SKM-1 (cell line): ENCODE measurements around the gene TMEM81.

Experiments used
- DNase-seq: peaks from one replicate; lab custom pipeline; 2025; ENCODE audit not compliant: unreplicated experiment; lab: John Stamatoyannopoulos, UW

Gene TMEM81, protein sequence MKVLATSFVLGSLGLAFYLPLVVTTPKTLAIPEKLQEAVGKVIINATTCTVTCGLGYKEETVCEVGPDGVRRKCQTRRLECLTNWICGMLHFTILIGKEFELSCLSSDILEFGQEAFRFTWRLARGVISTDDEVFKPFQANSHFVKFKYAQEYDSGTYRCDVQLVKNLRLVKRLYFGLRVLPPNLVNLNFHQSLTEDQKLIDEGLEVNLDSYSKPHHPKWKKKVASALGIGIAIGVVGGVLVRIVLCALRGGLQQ

DNA sequence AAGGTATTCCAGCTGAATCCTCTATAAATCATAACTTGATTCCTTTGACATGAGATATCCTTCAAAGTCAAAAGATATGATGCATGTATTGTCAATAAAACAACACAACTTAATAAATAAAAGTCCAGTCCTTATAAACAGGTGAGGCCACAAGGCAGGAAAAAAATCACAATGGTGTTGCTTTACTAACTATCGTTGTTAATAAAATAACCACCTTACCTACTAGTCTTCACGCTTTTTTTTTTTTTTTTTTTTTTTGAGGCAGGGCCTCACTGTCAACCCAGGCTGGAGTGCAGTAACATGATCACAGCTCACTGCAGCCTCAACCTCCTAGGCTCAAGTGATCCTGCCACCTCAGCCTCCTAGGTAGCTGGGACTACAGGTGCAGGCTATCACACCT, at the start of gene TMEM81:
TSS of gene TMEM81 (minus strand) at position 101 of the 400 bp plus-strand sequence. CDS start 140 bp downstream, outside the sequence.
- no peak for DNase-seq

DNA sequence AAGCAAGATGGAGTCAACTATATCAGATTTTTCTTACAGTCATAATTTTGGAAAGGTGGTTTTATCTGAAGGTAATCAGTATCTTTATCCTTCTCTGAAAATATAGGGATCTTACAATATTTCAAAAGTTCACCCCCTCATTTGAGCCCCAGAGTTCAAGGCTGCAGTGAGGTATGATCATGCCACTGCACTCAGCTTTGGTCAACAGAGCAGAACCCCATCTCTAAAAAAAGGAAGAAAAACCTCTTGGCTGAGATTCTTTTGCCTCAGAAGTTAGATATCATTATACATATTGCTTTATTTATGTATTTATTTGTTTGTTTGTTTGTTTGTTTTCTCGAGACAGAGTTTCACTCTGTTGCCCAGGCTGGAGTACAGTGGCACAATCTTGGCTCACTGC, 49.0 kb upstream of the TMEM81 start:
- DNase-seq = no peak

DNA sequence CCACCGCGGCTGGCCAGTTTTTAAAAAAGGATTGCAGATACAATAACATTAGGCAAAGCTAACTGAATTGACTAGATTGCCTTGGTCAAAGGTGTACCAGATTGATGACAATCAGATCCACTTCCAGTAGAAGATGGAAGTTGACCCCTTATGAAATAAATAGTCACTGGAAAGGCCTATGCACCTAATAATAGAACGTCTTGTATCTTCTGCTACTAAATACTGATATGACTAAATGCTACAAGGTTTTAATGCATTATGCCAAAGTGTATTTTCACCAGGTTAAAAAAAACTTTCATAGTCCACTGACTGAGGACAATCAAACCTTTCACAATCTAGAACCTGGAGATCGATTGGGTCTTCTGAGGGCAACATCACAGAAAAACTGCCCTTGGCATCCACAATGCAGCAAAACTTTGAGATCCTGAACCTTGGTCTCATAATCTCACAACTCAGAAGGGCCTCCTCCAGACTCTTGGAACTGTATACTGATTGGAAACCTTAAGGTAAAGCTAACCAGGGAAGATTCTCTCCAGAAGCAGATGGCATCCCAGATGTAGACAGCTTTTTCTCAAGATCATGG, 45.3 kb upstream of the TMEM81 start:
- no peak for DNase-seq

DNA sequence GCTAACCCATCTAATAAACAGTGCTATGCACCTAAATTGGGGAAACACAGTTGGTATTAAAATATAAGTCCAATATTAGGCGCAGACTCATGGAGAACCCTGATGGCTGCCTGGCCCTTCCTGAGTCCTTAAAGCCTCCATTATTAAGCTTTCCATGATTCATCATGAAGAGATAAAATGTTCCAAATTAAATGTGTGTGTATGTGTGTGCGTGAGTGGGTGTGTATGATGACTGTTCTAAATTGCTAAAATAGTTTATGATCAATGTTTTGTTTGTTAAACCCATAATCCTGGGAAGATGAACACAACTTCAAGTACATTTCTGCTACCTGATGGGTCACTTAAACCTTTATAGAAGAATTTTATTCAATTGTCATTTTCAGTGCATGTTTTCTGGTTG, 43.8 kb upstream of the TMEM81 start:
- DNase-seq = no peak

DNA sequence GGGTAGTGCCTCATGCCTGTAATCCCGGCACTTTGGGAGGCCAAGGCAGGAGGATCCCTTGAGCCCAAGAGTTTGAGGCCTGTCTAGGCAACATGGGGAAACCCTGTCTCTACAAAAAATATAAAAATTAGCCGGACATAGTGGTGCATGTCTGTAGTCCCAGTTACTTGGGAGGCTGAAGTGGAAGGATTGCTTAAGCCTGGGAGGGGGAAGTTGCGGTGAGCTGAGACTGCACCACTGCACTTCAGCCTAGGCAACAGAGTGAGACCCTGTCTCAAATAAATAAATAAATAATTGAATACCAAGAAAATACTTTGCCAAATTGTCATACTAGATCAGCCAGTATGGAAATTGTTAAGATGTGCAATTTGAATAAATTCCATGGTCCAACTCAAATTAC, 43.4 kb upstream of the TMEM81 start:
- peak; percentile 52 for DNase-seq

DNA sequence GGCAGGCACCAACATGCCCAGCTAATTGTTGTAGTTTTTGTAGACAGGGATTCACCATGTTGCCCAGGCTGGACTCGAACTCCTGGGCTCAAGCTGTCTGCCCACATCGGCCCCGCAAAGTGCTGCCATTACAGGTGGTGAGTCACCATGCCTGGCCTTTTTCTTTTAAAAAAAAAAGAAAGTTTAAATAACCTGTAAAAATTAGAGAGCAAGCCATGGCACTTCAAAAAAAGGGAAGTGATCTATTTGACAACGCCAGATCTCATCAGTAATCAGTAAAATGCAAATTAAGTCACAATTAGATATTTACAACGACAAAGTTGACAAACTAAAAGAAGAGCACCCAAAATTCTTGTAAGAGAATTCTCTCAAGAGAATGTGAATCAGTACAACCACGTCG, 40.5 kb upstream of the TMEM81 start:
- no peak for DNase-seq

DNA sequence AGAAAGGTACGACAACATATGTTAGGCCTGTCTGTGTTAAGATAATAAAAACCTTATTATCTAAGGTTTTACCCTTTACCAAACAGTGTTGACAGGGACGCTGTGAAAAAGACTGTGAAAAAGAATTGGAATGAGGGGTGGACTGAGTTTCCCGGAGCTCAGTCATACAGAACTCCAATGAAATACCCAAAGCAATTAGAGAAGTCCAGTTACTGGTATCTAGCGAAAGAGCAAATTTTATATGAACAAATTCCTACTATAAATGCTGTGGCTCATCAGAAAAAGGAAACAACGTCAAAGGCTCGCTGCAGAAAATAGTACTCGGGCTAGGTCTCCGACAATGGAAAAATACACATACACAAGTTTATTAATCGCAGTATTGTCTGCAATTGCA, 38.2 kb upstream of the TMEM81 start:
- DNase-seq = no peak

DNA sequence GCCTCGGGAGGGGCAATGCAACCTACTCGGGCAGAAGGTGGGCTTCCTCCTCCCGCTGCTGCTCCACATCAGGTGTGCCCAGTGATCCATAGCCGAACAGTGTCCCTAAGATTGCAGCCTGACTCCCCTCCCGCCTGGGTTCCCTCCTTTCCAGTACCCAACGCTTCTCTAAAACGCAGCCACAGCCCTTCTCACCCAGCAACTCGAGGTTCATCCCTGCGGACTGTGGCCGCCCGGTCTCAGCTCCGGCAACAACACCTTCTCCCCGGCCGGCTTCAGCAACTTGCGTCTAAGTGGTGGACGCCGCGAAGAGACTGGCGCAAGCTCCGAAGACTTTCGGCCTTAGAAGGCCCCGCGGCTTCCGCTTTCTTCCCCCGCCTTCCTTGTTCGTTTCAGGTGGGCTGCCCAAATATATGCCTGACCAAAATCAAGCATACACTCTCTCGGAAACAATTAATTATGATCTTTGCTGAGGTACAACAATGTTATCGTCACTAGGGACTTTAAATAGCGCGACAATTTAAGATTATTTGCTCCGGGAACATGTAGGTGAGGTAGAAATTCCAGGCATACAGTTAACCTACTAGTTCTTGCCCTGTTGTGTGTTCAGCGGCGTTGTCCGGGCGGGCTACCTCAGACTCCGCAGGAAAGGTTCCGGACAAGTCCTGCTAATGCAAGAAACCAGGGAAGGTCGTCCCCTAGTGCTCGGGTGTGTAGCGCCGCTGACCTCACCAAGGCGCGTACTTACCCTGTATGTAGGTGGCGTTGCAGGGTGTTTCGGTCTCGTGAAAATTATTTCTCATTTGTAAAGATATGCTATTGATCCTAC, 37.6 kb upstream of the TMEM81 start, which contains the start of gene RBBP5:
TSS of gene RBBP5 (minus strand) at position 319 of the 829 bp plus-strand sequence. CDS start at position 214, 105 bp downstream.
- peak; percentile 100 for DNase-seq

DNA sequence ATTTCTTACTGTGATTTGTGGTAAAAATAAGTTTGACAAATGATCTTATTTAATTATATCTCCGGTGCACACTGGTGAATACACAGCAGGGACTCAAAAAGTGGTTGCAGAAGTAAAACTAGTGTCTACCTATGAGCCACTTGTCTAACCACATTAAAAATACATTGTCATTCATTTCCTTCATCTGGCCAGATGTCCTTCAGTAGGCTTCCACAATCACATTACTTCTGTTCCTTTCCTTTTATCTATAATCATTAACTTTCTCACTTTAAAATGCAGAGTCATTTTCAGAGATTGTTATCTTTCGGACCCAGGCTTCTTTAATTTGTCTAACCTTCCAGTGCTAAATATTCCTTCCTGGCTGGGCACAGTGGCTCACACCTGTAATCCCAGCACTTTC, 34.5 kb upstream of the TMEM81 start:
- no peak for DNase-seq

DNA sequence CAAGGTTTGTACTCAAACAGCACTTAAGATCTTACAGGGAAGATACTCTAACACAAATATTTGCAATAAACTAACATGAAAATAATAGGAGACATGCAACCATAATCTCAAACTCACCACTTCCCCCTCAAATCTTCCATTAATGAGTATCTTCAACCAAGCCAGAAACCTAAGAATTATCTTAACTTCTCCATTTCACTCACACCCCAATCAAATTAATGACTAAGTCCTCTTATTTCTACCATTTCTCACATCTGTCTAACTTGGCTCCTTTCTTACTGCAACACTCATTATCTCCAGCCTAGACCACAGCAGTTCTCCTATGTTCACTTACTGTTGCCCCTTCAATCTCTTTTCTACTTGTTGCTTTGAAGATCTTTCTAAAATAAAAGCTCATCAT, 27.1 kb upstream of the TMEM81 start:
- DNase-seq = no peak

DNA sequence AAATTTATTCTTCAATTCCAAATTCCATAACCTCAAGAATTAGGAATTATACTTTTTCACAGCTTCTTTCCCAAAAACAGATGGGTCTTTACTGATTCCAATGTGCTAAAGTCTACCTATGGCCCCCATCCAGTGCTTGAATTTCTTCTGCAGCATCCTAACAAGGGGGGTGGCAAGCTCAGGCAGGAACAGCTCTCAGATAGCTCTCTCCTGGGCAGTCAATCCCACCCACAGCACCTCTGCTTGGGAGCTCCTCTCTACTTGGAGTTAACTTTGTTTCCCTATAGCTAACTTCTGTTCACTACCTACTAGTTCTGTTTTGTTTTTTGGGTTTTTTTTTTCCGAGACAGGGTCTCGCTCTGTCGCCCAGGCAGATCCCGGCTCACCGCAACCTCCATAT, 25.5 kb upstream of the TMEM81 start:
- DNase-seq = no peak

DNA sequence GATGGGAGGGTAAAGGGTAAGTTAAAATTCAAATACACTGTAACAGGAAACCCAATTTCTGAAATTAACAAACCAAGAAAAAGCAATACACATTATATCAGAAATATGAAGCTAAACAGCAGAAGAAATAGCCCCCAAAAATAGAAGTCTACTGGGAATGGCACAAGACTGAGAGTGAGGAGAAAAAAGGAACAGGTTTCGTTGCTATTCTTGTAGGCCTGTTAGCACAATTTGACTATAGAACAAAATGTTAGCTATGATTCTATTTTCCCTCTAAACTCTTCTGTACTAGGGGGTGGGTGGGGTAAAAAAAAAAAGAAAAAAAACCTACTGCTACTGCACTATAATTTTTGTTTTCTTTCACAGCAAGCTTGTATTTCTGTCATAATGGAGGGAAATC, 25.0 kb upstream of the TMEM81 start:
- no peak for DNase-seq

DNA sequence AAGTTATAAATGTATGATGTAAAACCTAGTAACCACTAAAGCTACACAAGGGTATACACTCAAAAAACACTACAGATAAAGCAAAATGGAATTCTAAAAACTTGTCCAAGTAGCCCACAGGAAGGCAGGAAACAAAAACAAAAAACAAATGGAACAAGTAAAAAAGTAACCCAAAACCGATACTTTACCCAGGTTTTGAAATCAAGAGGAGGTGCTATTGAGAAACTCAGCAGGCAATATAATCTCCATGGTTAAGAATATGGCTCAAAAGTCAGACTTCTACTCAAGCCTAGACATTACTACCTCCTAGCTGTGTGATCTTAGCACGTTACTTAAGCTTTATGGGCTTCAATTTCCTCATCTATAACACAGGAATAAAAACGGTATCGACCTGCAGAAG, 24.2 kb upstream of the TMEM81 start:
- no peak for DNase-seq

DNA sequence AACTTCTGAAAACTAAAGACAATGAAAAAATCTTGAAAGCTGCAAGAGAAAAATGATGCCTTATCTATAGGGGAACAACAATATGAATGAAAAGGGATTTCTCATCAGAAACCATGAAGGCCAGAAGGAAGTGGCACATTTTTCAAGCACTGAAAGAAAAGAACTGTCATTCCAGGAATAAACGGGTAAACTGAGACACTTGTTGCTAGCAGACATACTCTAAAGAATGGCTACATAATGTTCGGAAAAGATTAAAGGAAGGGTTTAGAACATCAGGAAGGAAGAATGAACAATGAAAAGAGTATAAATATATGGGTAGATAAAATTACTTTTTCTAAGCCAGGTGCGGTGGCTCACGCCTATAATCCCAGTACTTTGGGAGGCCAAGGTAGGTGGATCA, 23.1 kb upstream of the TMEM81 start:
- no peak for DNase-seq

DNA sequence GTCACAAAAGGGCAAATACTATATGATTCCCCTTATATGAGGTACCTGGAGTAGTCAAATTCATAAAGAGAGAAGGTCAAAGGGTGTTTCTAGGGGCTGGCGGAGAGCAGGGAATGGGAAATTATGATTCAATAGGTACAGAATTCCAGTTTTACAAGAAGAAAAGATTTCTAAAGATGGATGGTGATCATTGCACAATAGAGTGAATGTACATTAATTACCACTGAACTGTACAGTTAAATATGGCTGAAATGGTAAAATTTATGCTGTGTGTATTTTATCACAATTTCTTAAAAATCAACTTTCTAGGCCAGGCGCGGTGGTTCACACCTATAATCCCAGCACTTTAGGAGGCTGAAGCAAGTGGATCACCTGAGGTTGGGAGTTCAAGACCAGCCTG, 18.1 kb upstream of the TMEM81 start:
- DNase-seq = no peak

DNA sequence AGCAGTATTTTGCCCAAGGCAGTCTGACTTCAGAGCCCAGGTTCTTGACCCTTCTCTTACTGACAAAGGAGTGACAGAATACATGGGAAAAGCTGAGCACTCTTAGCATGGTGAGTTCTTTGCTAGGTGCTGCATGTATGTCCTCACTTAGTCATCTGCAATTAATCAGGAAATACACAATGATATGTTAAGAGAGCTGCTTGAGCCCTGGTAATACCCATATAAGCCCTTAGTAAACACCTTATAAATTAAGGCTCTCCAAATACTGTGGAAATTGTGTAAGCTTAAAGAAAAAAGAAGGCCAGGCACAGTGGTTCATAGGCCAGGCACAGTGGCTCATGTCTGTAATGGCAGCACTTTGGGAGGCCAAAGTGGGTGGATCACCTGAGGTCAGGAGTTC, 14.0 kb upstream of the TMEM81 start:
- DNase-seq = no peak

DNA sequence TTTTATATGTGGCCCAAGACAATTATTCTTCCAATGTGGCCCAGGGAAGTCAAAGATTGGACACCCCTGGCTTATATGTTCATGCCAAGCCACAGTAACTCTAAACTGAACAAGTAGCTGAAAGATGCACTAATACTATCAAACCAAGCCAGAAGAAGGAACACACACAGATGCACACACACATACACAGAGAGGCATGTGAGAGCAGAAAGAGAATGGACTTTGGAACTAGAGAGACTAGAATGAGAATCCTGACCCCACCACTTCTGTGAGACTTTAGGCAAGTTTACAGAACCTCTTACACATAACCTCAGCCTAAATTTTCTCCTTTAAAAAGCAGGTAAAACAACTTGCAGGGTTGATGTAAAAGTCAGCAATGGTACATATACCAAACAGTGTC, 11.2 kb upstream of the TMEM81 start:
- DNase-seq = no peak

DNA sequence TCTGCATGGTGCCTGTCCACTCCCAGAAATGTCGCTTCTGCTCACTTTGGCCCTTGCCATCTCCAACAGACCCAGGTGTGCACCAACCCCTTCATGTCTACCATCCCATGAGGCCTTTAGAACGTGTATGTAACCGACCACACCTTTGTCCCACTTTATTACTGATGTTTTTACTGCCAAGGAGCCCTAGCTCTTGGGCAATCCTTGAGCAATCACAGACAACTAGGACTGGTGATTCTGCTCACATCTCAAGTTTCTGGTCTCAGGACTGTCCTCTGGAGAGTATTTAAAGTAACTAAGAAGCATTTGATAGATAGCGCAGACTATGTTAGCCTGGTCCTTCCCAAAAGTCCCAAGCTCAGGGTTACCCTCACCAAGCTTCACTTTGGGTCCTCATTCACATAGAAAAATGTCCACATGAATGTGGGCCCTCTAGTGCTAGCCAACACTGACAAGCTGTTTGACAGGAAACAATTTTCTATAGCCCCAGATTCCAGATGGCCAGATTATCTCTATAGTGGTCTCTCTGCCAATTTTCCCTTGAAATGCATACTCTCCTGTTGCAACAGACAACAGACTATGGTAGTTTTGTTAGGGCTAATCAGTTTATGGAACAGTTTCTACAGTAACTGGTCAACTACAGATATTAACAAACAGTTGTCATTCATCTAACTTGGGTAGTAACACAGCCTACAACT, 6.9 kb upstream of the TMEM81 start:
- DNase-seq = no peak

DNA sequence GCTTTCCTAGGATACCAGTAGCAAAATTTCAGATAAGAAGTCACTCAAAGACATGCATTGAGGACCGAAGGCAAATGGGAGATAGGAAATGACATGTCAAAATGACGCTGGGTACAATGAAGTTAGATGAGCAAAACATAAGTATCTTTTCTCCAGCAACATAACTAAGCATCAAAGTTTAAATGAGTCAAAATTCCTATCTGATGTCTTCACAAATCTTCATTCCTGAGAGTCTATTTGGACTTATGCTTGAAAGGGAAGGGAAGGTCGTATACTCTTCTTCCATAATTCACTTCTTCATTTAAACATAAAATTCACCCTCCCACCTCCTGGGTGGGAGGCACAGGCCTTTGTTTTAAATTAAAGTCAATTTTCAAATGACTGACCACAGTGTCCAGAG, 4.1 kb upstream of the TMEM81 start:
- DNase-seq = no peak

DNA sequence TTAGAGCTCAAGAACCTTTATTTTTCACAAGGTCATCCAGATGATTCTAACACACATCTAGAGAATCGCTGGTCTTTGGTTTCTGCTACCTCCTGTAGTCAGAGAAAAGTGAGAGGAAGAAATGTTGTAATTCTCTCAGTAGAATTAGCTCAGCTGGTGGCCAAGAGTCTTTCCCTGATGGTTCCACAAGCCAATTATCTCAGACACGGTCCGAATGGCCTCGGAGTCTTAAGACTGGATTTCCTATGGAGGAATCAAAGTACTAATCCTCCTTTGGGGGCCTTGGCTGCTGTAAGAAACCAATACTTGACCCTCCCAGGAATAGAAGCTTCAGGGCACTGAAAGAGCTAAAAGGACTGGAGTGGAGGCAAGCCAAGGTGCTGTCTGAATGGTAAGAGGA, 1.8 kb downstream of the TMEM81 start:
- DNase-seq = no peak

DNA sequence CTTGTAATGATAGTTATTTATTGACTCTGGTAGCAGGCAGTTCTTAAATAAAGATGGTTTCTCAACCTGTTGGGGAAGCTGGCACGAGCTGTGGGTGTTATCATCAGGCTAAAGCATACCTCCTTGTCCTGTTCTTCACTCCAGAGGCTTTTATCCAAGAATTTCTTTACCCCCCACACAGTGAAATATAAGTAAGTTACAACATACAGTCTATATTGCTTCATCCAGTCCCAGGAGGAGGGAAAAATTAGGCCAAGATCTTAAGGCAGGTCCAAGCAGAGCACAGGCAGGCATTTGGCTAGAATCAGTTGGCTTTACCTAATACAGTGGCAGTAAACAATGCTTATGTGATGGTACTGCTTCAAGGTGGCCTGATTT, 6.3 kb downstream of the TMEM81 start:
- DNase-seq = no peak
